ENCODE results near the gene EIF3M.

Gene EIF3M

GRCh38 chr11:32583459-32584271 lies at the start of gene EIF3M:
Gene EIF3M, plus strand, starts transcription at chr11:32583831. Its CDS starts 57 bp downstream, at chr11:32583888.
- peak; percentile 88 to 90 for DNase-seq (ENCODE audit: low read depth in 2 of 2)

- DNase-seq (ENCODE audit: low read depth in 2 of 2), result no peak
These were observed 44.8 kb upstream of the EIF3M start for GRCh38 chr11:32538804-32539203.

- no peak for DNase-seq (ENCODE audit: low read depth in 2 of 2)
These were observed 33.9 kb upstream of the EIF3M start for GRCh38 chr11:32549611-32550187.

GRCh38 chr11:32550207-32550606 lies 33.4 kb upstream of the EIF3M start:
- DNase-seq (ENCODE audit: low read depth in 2 of 2), result no peak

- DNase-seq (ENCODE audit: low read depth in 2 of 2), result no peak
These were observed 28.5 kb upstream of the EIF3M start for GRCh38 chr11:32555091-32555490.

GRCh38 chr11:32555895-32556294 lies 27.7 kb upstream of the EIF3M start:
- no peak for DNase-seq (ENCODE audit: low read depth in 2 of 2)

- DNase-seq (ENCODE audit: low read depth in 2 of 2), result no peak
These were observed 21.8 kb upstream of the EIF3M start for GRCh38 chr11:32561835-32562234.

GRCh38 chr11:32562839-32563599 lies 20.6 kb upstream of the EIF3M start:
- no peak for DNase-seq (ENCODE audit: low read depth in 2 of 2)

- no peak for DNase-seq (ENCODE audit: low read depth in 2 of 2)
These were observed 20.1 kb upstream of the EIF3M start for GRCh38 chr11:32563600-32563959.

- no peak for DNase-seq (ENCODE audit: low read depth in 2 of 2)
These were observed 17.1 kb upstream of the EIF3M start for GRCh38 chr11:32566517-32566916.

GRCh38 chr11:32567154-32567553 lies 16.5 kb upstream of the EIF3M start:
- DNase-seq (ENCODE audit: low read depth in 2 of 2), result no peak

- DNase-seq (ENCODE audit: low read depth in 2 of 2), result no peak
These were observed 14.2 kb upstream of the EIF3M start for GRCh38 chr11:32569313-32569881.

- DNase-seq (ENCODE audit: low read depth in 2 of 2), result no peak
These were observed 12.6 kb upstream of the EIF3M start for GRCh38 chr11:32571039-32571438.

- no peak for DNase-seq (ENCODE audit: low read depth in 2 of 2)
These were observed 10.4 kb upstream of the EIF3M start for GRCh38 chr11:32573228-32573627.

- DNase-seq (ENCODE audit: low read depth in 2 of 2), result no peak
These were observed 9.2 kb upstream of the EIF3M start for GRCh38 chr11:32574421-32574820.

- no peak for DNase-seq (ENCODE audit: low read depth in 2 of 2)
These were observed 8.6 kb upstream of the EIF3M start for GRCh38 chr11:32575070-32575469.

- no peak for DNase-seq (ENCODE audit: low read depth in 2 of 2)
These were observed 7.2 kb upstream of the EIF3M start for GRCh38 chr11:32576456-32576855.

GRCh38 chr11:32580967-32581366 lies 2.7 kb upstream of the EIF3M start:
- no peak for DNase-seq (ENCODE audit: low read depth in 2 of 2)

GRCh38 chr11:32581556-32581955 lies 2.1 kb upstream of the EIF3M start:
- no peak for DNase-seq (ENCODE audit: low read depth in 2 of 2)

- no peak for DNase-seq (ENCODE audit: low read depth in 2 of 2)
These were observed 1.3 kb downstream of the EIF3M start for GRCh38 chr11:32584921-32585320.

- DNase-seq (ENCODE audit: low read depth in 2 of 2), result no peak
These were observed 3.1 kb downstream of the EIF3M start for GRCh38 chr11:32586576-32587190.

GRCh38 chr11:32594272-32594671 lies 10.6 kb downstream of the EIF3M start:
- DNase-seq (ENCODE audit: low read depth in 2 of 2), result no peak
